ENCODE measurements around the gene CNKSR1.

CNKSR1 gene

DNA sequence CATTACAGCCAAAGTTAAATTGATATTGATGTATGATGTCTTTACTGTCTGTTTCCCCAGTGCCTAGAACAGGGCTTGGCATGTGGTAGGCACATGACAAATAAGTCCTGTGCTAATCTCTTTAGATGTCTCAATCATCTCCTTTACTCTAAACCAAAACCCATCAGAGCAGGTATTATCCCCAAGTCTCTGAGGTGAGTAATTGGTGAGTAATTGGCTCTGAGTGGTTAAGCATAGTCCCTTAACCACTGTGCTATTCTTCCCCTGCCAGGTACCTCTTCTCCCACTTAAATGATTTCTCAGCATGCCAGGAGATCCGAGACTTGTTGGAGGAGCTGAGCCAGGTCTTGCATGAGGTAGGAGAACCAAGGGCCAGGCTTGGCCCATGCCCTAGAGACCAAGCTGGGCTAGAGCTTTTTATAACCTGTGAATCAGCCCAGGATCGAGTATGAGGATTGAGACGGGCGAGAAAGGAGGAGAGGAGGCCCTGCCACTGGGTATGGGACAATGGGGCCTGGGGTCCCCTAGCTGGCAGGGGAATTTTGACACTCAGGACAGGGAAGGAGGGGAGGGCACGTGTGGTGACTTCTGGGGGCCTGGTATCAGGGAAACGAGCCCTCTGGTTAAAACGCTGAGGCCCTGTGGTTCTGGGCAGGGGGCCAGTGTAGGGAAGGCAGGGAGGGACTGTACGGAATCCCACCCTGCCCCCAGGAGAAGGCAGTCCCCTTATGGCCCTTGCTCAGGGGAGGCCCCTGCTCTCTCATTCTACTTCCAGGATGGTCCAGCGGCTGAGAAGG lies 4.5 kb downstream of the CNKSR1 start:
- H3K27me3 ChIP-seq (ENCODE audit: insufficient read depth, low read length), result no peaks in the 10 kb centered on the region
- no peaks in the 10 kb centered on the region for H3K36me3 ChIP-seq (ENCODE audit: insufficient read depth, low read length)
- no peaks in the 10 kb centered on the region for H3K9me3 ChIP-seq (ENCODE audit: low read length)
- H3K4me1 ChIP-seq (ENCODE audit: insufficient read depth, low read length), result no peaks in the 10 kb centered on the region
- H3K4me3 ChIP-seq (ENCODE audit: low read length), result no peak overlapping the region
- no peak overlapping the region for H2AFZ ChIP-seq (ENCODE audit: low read depth, low read length)

DNA sequence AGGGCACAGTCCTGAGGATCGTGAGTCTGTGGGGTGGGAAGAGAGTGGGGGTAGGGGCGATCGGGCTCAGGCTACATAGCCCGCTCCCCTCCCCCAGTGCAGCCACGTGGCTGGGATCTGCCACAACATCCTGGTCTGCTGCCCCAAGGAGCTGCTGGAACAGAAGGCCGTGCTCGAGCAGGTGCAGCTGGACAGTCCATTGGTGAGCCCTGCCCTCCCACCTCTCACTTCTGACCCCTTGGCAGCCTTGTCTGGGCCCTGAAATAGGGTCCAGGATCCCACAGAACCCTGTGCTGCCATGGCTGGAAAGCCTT lies 5.0 kb downstream of the CNKSR1 start:
- Histone ChIP-seq H3K9me3 (ENCODE audit: low read length) (no peaks in the 10 kb centered on the region), H2AFZ (ENCODE audit: low read depth, low read length) (no peak overlapping the region), H3K36me3 (ENCODE audit: insufficient read depth, low read length) (no peaks in the 10 kb centered on the region), H3K4me1 (ENCODE audit: insufficient read depth, low read length) (no peaks in the 10 kb centered on the region), H3K27me3 (ENCODE audit: insufficient read depth, low read length) (no peaks in the 10 kb centered on the region), H3K4me3 (ENCODE audit: low read length) (no peak overlapping the region)

GRCh38 chr1:26184086-26184485 lies 6.8 kb downstream of the CNKSR1 start:
- Histone ChIP-seq H2AFZ (ENCODE audit: low read depth, low read length) (no peak overlapping the region), H3K9me3 (ENCODE audit: low read length) (no peaks in the 10 kb centered on the region), H3K36me3 (ENCODE audit: insufficient read depth, low read length) (no peaks in the 10 kb centered on the region), H3K27me3 (ENCODE audit: insufficient read depth, low read length) (no peaks in the 10 kb centered on the region), H3K4me3 (ENCODE audit: low read length) (no peak overlapping the region), H3K4me1 (ENCODE audit: insufficient read depth, low read length) (no peaks in the 10 kb centered on the region)

- Histone ChIP-seq H3K4me1 (ENCODE audit: insufficient read depth, low read length) (no peaks in the 10 kb centered on the region), H3K9me3 (ENCODE audit: low read length) (no peaks in the 10 kb centered on the region)
Observed at GRCh38 chr1:26184883-26185282, 7.6 kb downstream of the CNKSR1 start.

DNA sequence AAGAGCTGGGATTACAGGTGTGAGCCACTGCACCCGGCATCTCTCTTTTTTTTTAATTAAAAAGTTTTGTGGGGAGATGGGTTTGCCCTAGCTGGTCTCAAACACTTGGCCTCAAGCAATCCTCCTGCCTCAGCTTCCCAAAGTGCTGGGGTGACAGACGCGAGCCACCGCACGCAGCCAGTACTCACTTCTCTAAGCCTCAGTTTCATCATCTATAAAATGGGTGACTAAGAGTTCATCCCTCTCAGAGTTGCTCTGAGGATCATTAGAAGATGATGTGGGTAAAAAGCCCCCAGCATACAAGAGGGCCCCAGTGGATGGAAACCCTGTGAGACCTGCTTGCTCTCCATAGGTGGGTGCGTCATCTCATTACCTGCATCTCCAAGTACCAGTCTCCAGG lies 10.6 kb downstream of the CNKSR1 start:
- Histone ChIP-seq H3K9me3 (ENCODE audit: low read length) (no peaks in the 10 kb centered on the region), H2AFZ (ENCODE audit: low read depth, low read length) (no peak overlapping the region), H3K4me1 (ENCODE audit: insufficient read depth, low read length) (no peaks in the 10 kb centered on the region), H3K4me3 (ENCODE audit: low read length) (no peak overlapping the region), H3K36me3 (ENCODE audit: insufficient read depth, low read length) (no peaks in the 10 kb centered on the region), H3K27me3 (ENCODE audit: insufficient read depth, low read length) (no peaks in the 10 kb centered on the region)

More at GRCh38 chr1:26184883-26185282, 7.6 kb downstream of the CNKSR1 start:
- no peaks in the 10 kb centered on the region for H3K36me3 ChIP-seq (ENCODE audit: insufficient read depth, low read length)
- no peak overlapping the region for H2AFZ ChIP-seq (ENCODE audit: low read depth, low read length)
- no peaks in the 10 kb centered on the region for H3K27me3 ChIP-seq (ENCODE audit: insufficient read depth, low read length)
- no peak overlapping the region for H3K4me3 ChIP-seq (ENCODE audit: low read length)

DNA sequence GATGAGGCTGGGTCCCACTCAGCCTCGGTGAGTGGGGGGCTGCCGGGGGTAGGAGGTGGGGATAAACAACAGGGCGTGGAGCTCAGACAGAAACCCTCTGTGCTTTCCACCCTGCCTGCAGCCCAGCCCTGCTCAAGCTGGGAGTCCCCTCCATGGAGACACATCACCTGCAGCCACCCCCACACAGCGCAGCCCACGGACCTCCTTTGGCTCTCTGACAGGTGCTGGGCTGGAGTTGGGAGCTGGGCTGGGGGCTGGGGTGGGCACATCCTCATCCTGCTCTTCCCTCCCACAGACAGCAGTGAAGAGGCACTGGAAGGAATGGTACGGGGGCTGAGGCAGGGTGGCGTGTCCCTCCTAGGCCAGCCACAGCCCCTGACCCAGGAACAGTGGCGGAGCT lies 11.2 kb downstream of the CNKSR1 start:
- Histone ChIP-seq H3K9me3 (ENCODE audit: low read length) (no peaks in the 10 kb centered on the region), H3K4me3 (ENCODE audit: low read length) (no peak overlapping the region), H2AFZ (ENCODE audit: low read depth, low read length) (no peak overlapping the region), H3K4me1 (ENCODE audit: insufficient read depth, low read length) (no peaks in the 10 kb centered on the region), H3K27me3 (ENCODE audit: insufficient read depth, low read length) (no peaks in the 10 kb centered on the region), H3K36me3 (ENCODE audit: insufficient read depth, low read length) (no peaks in the 10 kb centered on the region)

DNA sequence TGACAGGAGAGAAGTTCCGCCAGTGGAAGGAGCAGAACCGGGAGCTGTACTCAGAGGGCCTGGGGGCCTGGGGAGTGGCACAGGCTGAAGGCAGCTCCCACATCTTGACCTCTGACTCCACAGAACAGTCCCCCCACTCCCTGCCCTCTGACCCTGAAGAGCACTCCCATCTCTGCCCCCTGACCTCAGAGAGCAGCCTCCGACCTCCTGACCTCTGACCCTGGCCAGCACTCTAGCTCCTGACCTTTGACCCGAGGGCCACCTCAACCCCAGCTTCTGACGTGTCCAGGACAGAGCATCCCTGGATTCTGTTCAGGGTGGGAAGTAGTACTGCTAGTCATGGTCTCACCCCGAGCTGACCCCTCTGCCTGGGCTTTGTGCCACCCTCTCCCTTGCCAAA lies 12.0 kb downstream of the CNKSR1 start:
- Histone ChIP-seq H3K9me3 (ENCODE audit: low read length) (no peaks in the 10 kb centered on the region), H3K27me3 (ENCODE audit: insufficient read depth, low read length) (no peaks in the 10 kb centered on the region), H3K36me3 (ENCODE audit: insufficient read depth, low read length) (no peaks in the 10 kb centered on the region), H3K4me1 (ENCODE audit: insufficient read depth, low read length) (no peaks in the 10 kb centered on the region), H2AFZ (ENCODE audit: low read depth, low read length) (no peak overlapping the region), H3K4me3 (ENCODE audit: low read length) (no peak overlapping the region)

DNA sequence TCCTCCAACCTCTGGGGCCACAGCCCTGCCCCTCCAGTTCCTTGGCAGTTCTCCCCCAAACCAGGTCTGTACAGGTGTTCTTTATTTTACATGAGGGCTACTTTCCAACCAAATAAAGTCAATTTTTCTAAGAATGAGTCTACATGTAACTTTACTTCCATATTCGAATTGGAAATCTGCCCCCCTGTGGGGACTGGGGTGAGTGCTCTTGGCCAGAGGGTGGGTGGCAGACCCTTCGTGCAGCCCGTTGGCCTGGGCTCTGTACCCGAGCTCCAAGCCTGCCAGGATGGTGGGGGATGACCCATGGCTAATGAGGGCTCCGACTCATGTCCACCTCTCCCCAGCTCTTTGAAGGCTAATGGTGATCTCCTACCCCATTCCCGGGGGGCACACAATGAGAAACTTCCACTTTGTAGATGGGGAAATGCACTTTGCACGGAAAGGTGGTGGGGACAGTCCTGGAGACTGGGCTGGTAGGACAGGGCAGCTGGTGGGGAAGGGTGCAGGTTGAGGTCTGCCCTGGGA lies 12.5 kb downstream of the CNKSR1 start:
- Histone ChIP-seq H3K4me3 (ENCODE audit: low read length) (no peak overlapping the region), H3K36me3 (ENCODE audit: insufficient read depth, low read length) (no peaks in the 10 kb centered on the region), H3K4me1 (ENCODE audit: insufficient read depth, low read length) (no peaks in the 10 kb centered on the region), H2AFZ (ENCODE audit: low read depth, low read length) (no peak overlapping the region), H3K27me3 (ENCODE audit: insufficient read depth, low read length) (no peaks in the 10 kb centered on the region), H3K9me3 (ENCODE audit: low read length) (no peaks in the 10 kb centered on the region)

DNA sequence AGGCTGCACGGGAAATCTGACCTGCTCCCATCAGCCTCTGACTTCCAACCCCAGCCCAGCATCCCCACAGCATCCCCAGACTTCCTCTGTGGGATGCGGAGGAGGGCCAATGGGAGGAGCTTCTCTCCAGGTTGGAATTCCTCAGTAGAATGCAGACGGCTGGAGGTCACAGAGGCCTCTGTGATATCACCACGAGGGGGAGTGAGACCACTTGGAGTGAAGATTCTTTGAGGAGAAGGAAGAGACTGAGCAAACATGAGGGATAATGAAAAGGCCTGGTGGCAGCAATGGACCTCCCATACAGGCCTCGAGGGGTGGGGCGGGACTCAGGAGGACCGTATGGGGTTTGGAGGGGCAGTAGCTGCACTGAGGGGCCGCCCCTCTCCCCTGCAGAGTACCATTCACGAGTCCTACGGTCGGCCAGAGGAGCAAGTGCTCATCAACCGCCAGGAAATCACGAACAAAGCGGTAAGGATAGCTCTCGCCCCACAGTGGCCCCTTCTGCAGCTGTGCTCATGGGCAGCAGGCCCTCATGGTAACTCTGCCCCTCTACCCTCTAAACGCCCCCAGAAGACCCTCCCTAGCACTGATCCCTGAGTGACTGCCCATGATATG lies 13.2 kb downstream of the CNKSR1 start, which contains the start of gene CATSPER4:
CATSPER4 (plus strand) TSS at position 230 of the 615 bp plus-strand sequence; CDS start at position 256, 26 bp downstream.
- H3K9me3 ChIP-seq (ENCODE audit: low read length), result no peaks in the 10 kb centered on the region
- H3K27me3 ChIP-seq (ENCODE audit: insufficient read depth, low read length), result no peaks in the 10 kb centered on the region
- no peaks in the 10 kb centered on the region for H3K4me1 ChIP-seq (ENCODE audit: insufficient read depth, low read length)
- H2AFZ ChIP-seq (ENCODE audit: low read depth, low read length), result no peak within 1 kb of the TSS
- no peak within 1 kb of the TSS for H3K4me3 ChIP-seq (ENCODE audit: low read length)
- no peaks in the 10 kb centered on the region for H3K36me3 ChIP-seq (ENCODE audit: insufficient read depth, low read length)

GRCh38 chr1:26191739-26192138 lies 14.4 kb downstream of the CNKSR1 start:
- Histone ChIP-seq H3K9me3 (ENCODE audit: low read length) (no peaks in the 10 kb centered on the region), H3K4me3 (ENCODE audit: low read length) (no peak overlapping the region), H2AFZ (ENCODE audit: low read depth, low read length) (no peak overlapping the region), H3K4me1 (ENCODE audit: insufficient read depth, low read length) (no peaks in the 10 kb centered on the region), H3K27me3 (ENCODE audit: insufficient read depth, low read length) (no peaks in the 10 kb centered on the region), H3K36me3 (ENCODE audit: insufficient read depth, low read length) (no peaks in the 10 kb centered on the region)

DNA sequence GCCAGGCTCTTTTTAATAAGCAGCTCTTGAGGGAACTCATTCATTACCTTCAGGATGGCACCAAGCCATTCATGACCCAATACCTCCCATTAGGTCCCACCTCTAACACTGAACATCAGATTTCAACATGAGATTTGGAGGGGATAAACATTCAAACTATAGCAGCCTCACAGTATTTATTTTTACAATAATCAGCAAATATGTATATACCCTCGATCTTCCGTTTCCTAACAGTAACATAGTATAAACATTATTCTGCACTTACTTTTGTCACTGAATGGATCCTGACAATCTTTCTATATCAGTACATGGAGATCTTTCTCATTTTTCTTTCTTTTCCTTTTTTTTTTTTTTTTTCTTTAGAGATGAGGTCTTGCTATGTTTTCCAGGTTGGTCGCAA lies 18.5 kb downstream of the CNKSR1 start:
- Histone ChIP-seq H3K4me3 (ENCODE audit: low read length) (no peak overlapping the region), H3K36me3 (ENCODE audit: insufficient read depth, low read length) (no peaks in the 10 kb centered on the region), H3K9me3 (ENCODE audit: low read length) (no peaks in the 10 kb centered on the region), H3K27me3 (ENCODE audit: insufficient read depth, low read length) (peaks cover 5% of the 10 kb centered on the region), H3K4me1 (ENCODE audit: insufficient read depth, low read length) (no peaks in the 10 kb centered on the region), H2AFZ (ENCODE audit: low read depth, low read length) (no peak overlapping the region)

- H3K4me1 ChIP-seq (ENCODE audit: insufficient read depth, low read length), result peaks cover 2% of the 10 kb centered on the region
- peaks cover 5% of the 10 kb centered on the region for H3K27me3 ChIP-seq (ENCODE audit: insufficient read depth, low read length)
- no peak overlapping the region for H2AFZ ChIP-seq (ENCODE audit: low read depth, low read length)
- no peaks in the 10 kb centered on the region for H3K9me3 ChIP-seq (ENCODE audit: low read length)
- no peaks in the 10 kb centered on the region for H3K36me3 ChIP-seq (ENCODE audit: insufficient read depth, low read length)
- H3K4me3 ChIP-seq (ENCODE audit: low read length), result no peak overlapping the region
Observed at GRCh38 chr1:26197301-26197700, 20.0 kb downstream of the CNKSR1 start.

GRCh38 chr1:26197813-26198212 lies 20.5 kb downstream of the CNKSR1 start:
- H3K4me1 ChIP-seq (ENCODE audit: insufficient read depth, low read length), result peaks cover 2% of the 10 kb centered on the region
- no peaks in the 10 kb centered on the region for H3K36me3 ChIP-seq (ENCODE audit: insufficient read depth, low read length)
- peaks cover 5% of the 10 kb centered on the region for H3K27me3 ChIP-seq (ENCODE audit: insufficient read depth, low read length)
- H2AFZ ChIP-seq (ENCODE audit: low read depth, low read length), result no peak overlapping the region
- H3K4me3 ChIP-seq (ENCODE audit: low read length), result no peak overlapping the region
- no peaks in the 10 kb centered on the region for H3K9me3 ChIP-seq (ENCODE audit: low read length)

Data from neuron (in vitro differentiated cells).